ENCODE results near the gene DEPDC5. TPM values are rescaled to one million over a fixed set of nuclear protein-coding genes. Genes with fewer than 3 reads are reported as not detected.

The DEPDC5 gene
- total RNA-seq, 2 experiments from 2014 or later = 43.0 to 77.1 TPM

- no peak overlapping the region for H3K27ac ChIP-seq (ENCODE audit: low read depth, low read length, poor library complexity, severe bottlenecking)
- no peak overlapping the region for H3K4me3 ChIP-seq (ENCODE audit: low read depth, low read length, poor library complexity, severe bottlenecking)
- H3K79me2 ChIP-seq (ENCODE audit: insufficient read depth, low read depth, low read length) = no peaks in the 10 kb centered on the region
- H2AFZ ChIP-seq (ENCODE audit: low read length) = no peak overlapping the region
- intact Hi-C loops (cut with micrococcal nuclease; ENCODE audit: unreplicated experiment) = no loop called here
- TF ChIP-seq CTCF (conservative IDR thresholded peaks at IDR 0.05; ENCODE audit: low read length) (no peak), EZH2phosphoT487 (IDR thresholded peaks at IDR 0.05; ENCODE audit: borderline replicate concordance, low read depth, low read length) (no peak)
- no TSS peak for BruUV-seq (replicated peaks)
- no peaks in the 10 kb centered on the region for H4K20me1 ChIP-seq (ENCODE audit: insufficient read depth, low read length)
- DNase-seq (ENCODE audit: low spot score) = no peak
- no peaks in the 10 kb centered on the region for H3K4me1 ChIP-seq (ENCODE audit: insufficient read depth, low read length, poor library complexity, severe bottlenecking)
- peaks cover 89% of the 10 kb centered on the region for H3K36me3 ChIP-seq (ENCODE audit: insufficient read depth, low read length)
- ChIA-PET CTCF (ENCODE audit: unreplicated experiment) (no interaction called here), POLR2A (no interaction called here)
- H3K9me3 ChIP-seq (ENCODE audit: low read length) = no peaks in the 10 kb centered on the region
- no peaks in the 10 kb centered on the region for H3K9me2 ChIP-seq (ENCODE audit: insufficient read depth, low read length)
- no peak overlapping the region for H3K4me2 ChIP-seq (ENCODE audit: low read length)
These were observed 74.9 kb downstream of the DEPDC5 start for GRCh38 chr22:31828739-31829138.

- Histone ChIP-seq H3K79me2 (ENCODE audit: insufficient read depth, low read depth, low read length) (no peaks in the 10 kb centered on the region), H4K20me1 (ENCODE audit: insufficient read depth, low read length) (no peaks in the 10 kb centered on the region), H3K4me1 (ENCODE audit: insufficient read depth, low read length, poor library complexity, severe bottlenecking) (no peaks in the 10 kb centered on the region), H3K36me3 (ENCODE audit: insufficient read depth, low read length) (peaks cover 87% of the 10 kb centered on the region), H3K4me3 (ENCODE audit: low read depth, low read length, poor library complexity, severe bottlenecking) (no peak overlapping the region), H3K9me3 (ENCODE audit: low read length) (no peaks in the 10 kb centered on the region), H2AFZ (ENCODE audit: low read length) (no peak overlapping the region), H3K27ac (ENCODE audit: low read depth, low read length, poor library complexity, severe bottlenecking) (no peak overlapping the region), H3K9me2 (ENCODE audit: insufficient read depth, low read length) (no peaks in the 10 kb centered on the region), H3K4me2 (ENCODE audit: low read length) (no peak overlapping the region)
- no peak for TF ChIP-seq EZH2phosphoT487 (IDR thresholded peaks at IDR 0.05; ENCODE audit: borderline replicate concordance, low read depth, low read length)
- no peak for TF ChIP-seq CTCF (conservative IDR thresholded peaks at IDR 0.05; ENCODE audit: low read length)
- ChIA-PET CTCF (ENCODE audit: unreplicated experiment) (no interaction called here), POLR2A (no interaction called here)
- DNase-seq (ENCODE audit: low spot score) = no peak
- intact Hi-C loops (cut with micrococcal nuclease; ENCODE audit: unreplicated experiment) = no loop called here
- no TSS peak for BruUV-seq (replicated peaks)
These were observed 75.7 kb downstream of the DEPDC5 start for GRCh38 chr22:31829505-31829904.

GRCh38 chr22:31830721-31831070, 76.9 kb downstream of the DEPDC5 start:
- ChIA-PET CTCF (ENCODE audit: unreplicated experiment) (interaction anchor here (0.6 kb wide), 1 partner anchor 121 kb away, joined by 3 read pairs; no protein-coding TSS in a partner anchor), POLR2A (no interaction called here)
- Histone ChIP-seq H4K20me1 (ENCODE audit: insufficient read depth, low read length) (no peaks in the 10 kb centered on the region), H3K36me3 (ENCODE audit: insufficient read depth, low read length) (peaks cover 87% of the 10 kb centered on the region), H3K4me2 (ENCODE audit: low read length) (no peak overlapping the region), H3K9me2 (ENCODE audit: insufficient read depth, low read length) (no peaks in the 10 kb centered on the region), H2AFZ (ENCODE audit: low read length) (no peak overlapping the region), H3K9me3 (ENCODE audit: low read length) (no peaks in the 10 kb centered on the region), H3K4me3 (ENCODE audit: low read depth, low read length, poor library complexity, severe bottlenecking) (no peak overlapping the region), H3K4me1 (ENCODE audit: insufficient read depth, low read length, poor library complexity, severe bottlenecking) (no peaks in the 10 kb centered on the region), H3K27ac (ENCODE audit: low read depth, low read length, poor library complexity, severe bottlenecking) (no peak overlapping the region), H3K79me2 (ENCODE audit: insufficient read depth, low read depth, low read length) (no peaks in the 10 kb centered on the region)
- DNase-seq (ENCODE audit: low spot score) = no peak
- intact Hi-C loops (cut with micrococcal nuclease; ENCODE audit: unreplicated experiment) = no loop called here
- no TSS peak for BruUV-seq (replicated peaks)
- TF ChIP-seq EZH2phosphoT487 (IDR thresholded peaks at IDR 0.05; ENCODE audit: borderline replicate concordance, low read depth, low read length) = no peak
- TF ChIP-seq CTCF (conservative IDR thresholded peaks at IDR 0.05; ENCODE audit: low read length) = no peak
